Measurements from ENCODE around the gene CRACR2B. TPM values are rescaled to one million over a fixed set of nuclear protein-coding genes. Genes with fewer than 3 reads are reported as not detected.

CRACR2B gene
- total RNA-seq, 1 experiment from 2014 or later: 11.8 TPM

DNA sequence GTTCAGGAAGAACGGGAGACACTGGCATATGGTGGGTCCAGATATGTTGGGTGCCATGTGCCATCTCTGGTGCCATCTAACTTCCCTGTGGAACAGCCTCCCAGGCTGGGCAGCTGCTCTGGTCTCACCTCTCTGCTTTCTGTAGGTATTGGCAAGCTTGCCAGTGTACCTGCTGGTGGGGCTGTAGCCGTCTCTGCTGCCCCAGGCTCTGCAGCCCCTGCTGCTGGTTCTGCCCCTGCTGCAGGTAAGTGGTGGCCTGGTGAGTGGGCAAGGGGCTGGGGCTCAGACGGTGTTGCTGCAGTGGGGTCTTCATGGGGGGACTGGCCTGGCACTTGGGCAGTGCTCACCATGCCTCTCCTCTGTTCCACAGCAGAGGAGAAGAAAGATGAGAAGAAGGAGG lies 15.3 kb upstream of the CRACR2B start:
- no peak for DNase-seq (ENCODE audit: low read depth, low spot score)
- no TSS peak for BruUV-seq (replicated peaks)
- RAD21 ChIA-PET (ENCODE audit: low non-redundant PET in 1 of 2, low total read pairs in 2 of 2, uncharacterized antibody in 2 of 2, unreplicated experiment in 2 of 2): no interaction called here
- H3K79me2 ChIP-seq (ENCODE audit: insufficient read depth, low read length): peaks cover 52% of the 10 kb centered on the region
- no peaks in the 10 kb centered on the region for H3K9me2 ChIP-seq (ENCODE audit: insufficient read depth)
- POLR2A ChIA-PET: interaction anchor here (1.8 kb wide), 1 partner anchor 7 kb away, joined by 9 read pairs; the partner anchor contains the start of gene PNPLA2
- CTCF ChIA-PET: no interaction called here
- intact Hi-C loops (cut with micrococcal nuclease): no loop called here
- H4K20me1 ChIP-seq (ENCODE audit: insufficient read depth): peaks cover 17% of the 10 kb centered on the region; the same call in 1 of the 2 replicates
- no peak overlapping the region; a peak in 1 of 4 replicates for H3K4me3 ChIP-seq (replicated peaks in 1 of 2; ENCODE audit: low read depth in 1 of 2, low read length in 2 of 2)
- peak overlapping the region; percentile 88 for H3K4me2 ChIP-seq (ENCODE audit: low read length)
- no peak overlapping the region for H2AFZ ChIP-seq (ENCODE audit: low read depth, low read length, poor library complexity, severe bottlenecking)
- H3K9me3 ChIP-seq (ENCODE audit: control insufficient read depth in 1 of 2, insufficient read depth in 1 of 2, low read depth in 1 of 2, low read length in 2 of 2): no peaks in the 10 kb centered on the region
- H3K27ac ChIP-seq (ENCODE audit: low read depth, low read length): peak overlapping the region; percentile 93
- H3K27me3 ChIP-seq (ENCODE audit: insufficient read depth, low read length): no peaks in the 10 kb centered on the region
- peaks cover 21 to 38% of the 10 kb centered on the region in 2 experiments for H3K36me3 ChIP-seq (ENCODE audit: control insufficient read depth in 1 of 2, insufficient read depth in 2 of 2, low read length in 2 of 2)
- peaks cover 17 to 55% of the 10 kb centered on the region in 2 experiments for H3K4me1 ChIP-seq (ENCODE audit: control insufficient read depth in 1 of 2, insufficient read depth in 2 of 2, low read length in 2 of 2)
- TF ChIP-seq, protein P1, sequence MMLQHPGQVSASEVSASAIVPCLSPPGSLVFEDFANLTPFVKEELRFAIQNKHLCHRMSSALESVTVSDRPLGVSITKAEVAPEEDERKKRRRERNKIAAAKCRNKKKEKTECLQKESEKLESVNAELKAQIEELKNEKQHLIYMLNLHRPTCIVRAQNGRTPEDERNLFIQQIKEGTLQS (IDR thresholded peaks at IDR 0.05): no peak
- TF ChIP-seq EZH2 (IDR thresholded peaks at IDR 0.05) (no peak), SRF (IDR thresholded peaks at IDR 0.05; ENCODE audit: low read depth) (no peak), ZNF274 (IDR thresholded peaks at IDR 0.05; ENCODE audit: low read depth, low read length) (no peak), POLR2A (IDR thresholded peaks at IDR 0.05; ENCODE audit: borderline replicate concordance, extremely low read depth, insufficient read depth, insufficient read length) (no peak), SP1 (IDR thresholded peaks at IDR 0.05; ENCODE audit: low read depth) (no peak), YY1 (IDR thresholded peaks at IDR 0.05; ENCODE audit: extremely low read depth, insufficient replicate concordance, low read depth, low read length) (no peak), JUND (IDR thresholded peaks at IDR 0.05) (no peak), CEBPB (IDR thresholded peaks at IDR 0.05; ENCODE audit: low read depth) (no peak), RAD21 (IDR thresholded peaks at IDR 0.05; ENCODE audit: low read depth) (no peak), FOSL1 (IDR thresholded peaks at IDR 0.05; ENCODE audit: low read depth) (no peak), SIN3A (IDR thresholded peaks at IDR 0.05; ENCODE audit: low read depth) (no peak), EZH2phosphoT487 (IDR thresholded peaks at IDR 0.05; ENCODE audit: borderline replicate concordance) (no peak)
- TF ChIP-seq, protein P2, sequence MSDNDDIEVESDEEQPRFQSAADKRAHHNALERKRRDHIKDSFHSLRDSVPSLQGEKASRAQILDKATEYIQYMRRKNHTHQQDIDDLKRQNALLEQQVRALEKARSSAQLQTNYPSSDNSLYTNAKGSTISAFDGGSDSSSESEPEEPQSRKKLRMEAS (IDR thresholded peaks at IDR 0.05): no peak
- TF ChIP-seq, protein P3, sequence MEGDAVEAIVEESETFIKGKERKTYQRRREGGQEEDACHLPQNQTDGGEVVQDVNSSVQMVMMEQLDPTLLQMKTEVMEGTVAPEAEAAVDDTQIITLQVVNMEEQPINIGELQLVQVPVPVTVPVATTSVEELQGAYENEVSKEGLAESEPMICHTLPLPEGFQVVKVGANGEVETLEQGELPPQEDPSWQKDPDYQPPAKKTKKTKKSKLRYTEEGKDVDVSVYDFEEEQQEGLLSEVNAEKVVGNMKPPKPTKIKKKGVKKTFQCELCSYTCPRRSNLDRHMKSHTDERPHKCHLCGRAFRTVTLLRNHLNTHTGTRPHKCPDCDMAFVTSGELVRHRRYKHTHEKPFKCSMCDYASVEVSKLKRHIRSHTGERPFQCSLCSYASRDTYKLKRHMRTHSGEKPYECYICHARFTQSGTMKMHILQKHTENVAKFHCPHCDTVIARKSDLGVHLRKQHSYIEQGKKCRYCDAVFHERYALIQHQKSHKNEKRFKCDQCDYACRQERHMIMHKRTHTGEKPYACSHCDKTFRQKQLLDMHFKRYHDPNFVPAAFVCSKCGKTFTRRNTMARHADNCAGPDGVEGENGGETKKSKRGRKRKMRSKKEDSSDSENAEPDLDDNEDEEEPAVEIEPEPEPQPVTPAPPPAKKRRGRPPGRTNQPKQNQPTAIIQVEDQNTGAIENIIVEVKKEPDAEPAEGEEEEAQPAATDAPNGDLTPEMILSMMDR (IDR thresholded peaks at IDR 0.05 in 2 of 3, conservative IDR thresholded peaks at IDR 0.05 in 1 of 3; ENCODE audit: borderline replicate concordance in 1 of 3, insufficient read depth in 1 of 3, low read depth in 2 of 3, low read length in 2 of 3): no peak
- TF ChIP-seq, protein P4, sequence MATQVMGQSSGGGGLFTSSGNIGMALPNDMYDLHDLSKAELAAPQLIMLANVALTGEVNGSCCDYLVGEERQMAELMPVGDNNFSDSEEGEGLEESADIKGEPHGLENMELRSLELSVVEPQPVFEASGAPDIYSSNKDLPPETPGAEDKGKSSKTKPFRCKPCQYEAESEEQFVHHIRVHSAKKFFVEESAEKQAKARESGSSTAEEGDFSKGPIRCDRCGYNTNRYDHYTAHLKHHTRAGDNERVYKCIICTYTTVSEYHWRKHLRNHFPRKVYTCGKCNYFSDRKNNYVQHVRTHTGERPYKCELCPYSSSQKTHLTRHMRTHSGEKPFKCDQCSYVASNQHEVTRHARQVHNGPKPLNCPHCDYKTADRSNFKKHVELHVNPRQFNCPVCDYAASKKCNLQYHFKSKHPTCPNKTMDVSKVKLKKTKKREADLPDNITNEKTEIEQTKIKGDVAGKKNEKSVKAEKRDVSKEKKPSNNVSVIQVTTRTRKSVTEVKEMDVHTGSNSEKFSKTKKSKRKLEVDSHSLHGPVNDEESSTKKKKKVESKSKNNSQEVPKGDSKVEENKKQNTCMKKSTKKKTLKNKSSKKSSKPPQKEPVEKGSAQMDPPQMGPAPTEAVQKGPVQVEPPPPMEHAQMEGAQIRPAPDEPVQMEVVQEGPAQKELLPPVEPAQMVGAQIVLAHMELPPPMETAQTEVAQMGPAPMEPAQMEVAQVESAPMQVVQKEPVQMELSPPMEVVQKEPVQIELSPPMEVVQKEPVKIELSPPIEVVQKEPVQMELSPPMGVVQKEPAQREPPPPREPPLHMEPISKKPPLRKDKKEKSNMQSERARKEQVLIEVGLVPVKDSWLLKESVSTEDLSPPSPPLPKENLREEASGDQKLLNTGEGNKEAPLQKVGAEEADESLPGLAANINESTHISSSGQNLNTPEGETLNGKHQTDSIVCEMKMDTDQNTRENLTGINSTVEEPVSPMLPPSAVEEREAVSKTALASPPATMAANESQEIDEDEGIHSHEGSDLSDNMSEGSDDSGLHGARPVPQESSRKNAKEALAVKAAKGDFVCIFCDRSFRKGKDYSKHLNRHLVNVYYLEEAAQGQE (IDR thresholded peaks at IDR 0.05; ENCODE audit: low read depth): no peak
- no peak for ATAC-seq
- H3K9ac ChIP-seq (ENCODE audit: low read length): peak overlapping the region; percentile 100; the same call in 1 of the 2 replicates

Data from HCT116 (cell line).